Choroid plexus epithelial cell (primary cell): ENCODE results near the gene BTBD9.

Experiments used
- DNase-seq: peaks from one replicate; pipeline ENCODE4 v3.0.0-alpha.2; 2010; ENCODE audit warnings: low read depth
- H3K4me3 ChIP-seq: 2 replicates; pipeline ENCODE4 v1.5.1; 2011; ENCODE audit warnings: low read depth, mild to moderate bottlenecking, control low read depth, low read length, moderate library complexity
- TF ChIP-seq, protein P1 (sequence below): conservative IDR thresholded peaks from 2 replicates; pipeline ENCODE4 v1.5.1; 2011; ENCODE audit warnings: low read depth, mild to moderate bottlenecking, control low read depth, inconsistent platforms, low read length, moderate library complexity

Gene BTBD9

DNA sequence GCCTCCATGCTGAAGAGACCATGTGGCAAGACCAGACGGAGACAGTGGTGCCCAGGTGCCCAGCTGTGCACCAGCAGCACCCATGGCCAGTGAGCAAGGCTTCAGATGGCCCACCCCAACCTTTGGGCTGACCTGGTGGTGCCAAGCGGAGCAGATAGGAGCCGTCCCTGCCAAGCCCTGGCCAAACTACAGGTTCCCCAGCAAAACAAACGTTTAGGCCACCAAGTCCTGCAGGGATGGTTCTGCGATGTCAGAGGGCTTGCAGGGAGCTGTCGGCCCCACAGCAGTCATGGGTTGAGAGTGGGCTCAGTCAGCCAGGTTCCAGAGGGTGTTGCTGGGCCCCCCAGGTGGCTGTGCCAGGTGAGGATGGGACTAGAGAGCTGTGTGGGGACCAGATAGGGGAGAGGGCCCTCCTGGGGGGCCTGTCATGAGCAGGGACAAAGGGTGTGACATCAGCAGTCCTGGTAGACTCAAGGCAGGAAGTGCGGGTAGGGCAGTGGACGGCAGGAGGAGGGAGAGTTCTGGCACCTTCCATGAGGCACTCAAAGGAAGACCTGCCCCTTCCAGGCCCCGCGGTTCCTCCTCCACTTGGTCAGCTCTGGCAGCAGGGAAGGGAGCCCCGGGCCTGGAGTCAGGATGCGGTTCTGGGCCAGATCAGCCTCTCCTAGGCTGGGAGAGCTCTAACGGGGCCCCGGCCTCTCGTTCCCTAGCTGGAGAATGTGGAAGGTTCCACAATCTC lies 477.8 kb downstream of the BTBD9 start:
- TF ChIP-seq, protein P1, sequence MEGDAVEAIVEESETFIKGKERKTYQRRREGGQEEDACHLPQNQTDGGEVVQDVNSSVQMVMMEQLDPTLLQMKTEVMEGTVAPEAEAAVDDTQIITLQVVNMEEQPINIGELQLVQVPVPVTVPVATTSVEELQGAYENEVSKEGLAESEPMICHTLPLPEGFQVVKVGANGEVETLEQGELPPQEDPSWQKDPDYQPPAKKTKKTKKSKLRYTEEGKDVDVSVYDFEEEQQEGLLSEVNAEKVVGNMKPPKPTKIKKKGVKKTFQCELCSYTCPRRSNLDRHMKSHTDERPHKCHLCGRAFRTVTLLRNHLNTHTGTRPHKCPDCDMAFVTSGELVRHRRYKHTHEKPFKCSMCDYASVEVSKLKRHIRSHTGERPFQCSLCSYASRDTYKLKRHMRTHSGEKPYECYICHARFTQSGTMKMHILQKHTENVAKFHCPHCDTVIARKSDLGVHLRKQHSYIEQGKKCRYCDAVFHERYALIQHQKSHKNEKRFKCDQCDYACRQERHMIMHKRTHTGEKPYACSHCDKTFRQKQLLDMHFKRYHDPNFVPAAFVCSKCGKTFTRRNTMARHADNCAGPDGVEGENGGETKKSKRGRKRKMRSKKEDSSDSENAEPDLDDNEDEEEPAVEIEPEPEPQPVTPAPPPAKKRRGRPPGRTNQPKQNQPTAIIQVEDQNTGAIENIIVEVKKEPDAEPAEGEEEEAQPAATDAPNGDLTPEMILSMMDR, result no peak
- no peak overlapping the region for H3K4me3 ChIP-seq
- no peak for DNase-seq

DNA sequence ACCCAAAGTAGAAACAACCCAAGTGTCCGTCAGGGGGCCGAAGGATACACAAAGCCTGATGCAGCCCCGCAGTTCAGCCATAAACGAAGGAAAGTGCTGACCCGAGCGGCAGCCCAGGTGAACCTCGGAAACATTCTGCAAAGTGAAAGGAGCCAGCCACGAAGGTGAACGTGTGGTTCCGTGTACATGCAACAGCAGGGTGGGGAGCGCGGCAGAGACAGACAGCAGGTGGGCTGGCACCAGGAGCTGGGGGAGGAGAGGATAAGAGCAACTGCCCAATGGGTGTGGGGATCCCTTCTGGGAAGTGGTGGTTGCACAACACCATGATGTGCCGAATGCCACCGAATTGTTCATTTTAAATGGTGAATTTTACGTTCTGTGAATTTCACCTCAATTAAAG lies 478.4 kb downstream of the BTBD9 start:
- no peak for DNase-seq
- TF ChIP-seq, protein P1, result no peak
- H3K4me3 ChIP-seq, result no peak overlapping the region

DNA sequence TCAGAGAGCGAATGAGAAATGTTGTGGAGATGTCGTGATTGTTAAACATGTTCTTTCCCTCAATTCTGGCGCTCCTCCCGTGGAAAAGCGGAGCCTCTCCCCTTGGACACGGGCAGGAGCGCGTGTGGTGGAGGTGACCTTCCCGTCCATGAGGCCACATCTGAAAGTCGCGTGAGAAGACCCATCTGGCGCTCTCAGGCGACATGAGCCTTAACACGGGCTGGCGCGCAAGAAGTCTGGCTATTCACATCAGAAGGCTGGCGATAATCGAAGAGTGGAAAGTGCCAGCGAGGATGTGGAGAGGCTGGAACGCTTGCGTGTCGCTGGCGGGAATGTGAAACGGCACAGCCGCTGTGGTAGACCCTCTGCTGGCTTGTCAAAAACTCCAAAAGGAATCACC lies 478.9 kb downstream of the BTBD9 start:
- TF ChIP-seq, protein P1, result no peak
- H3K4me3 ChIP-seq, result no peak overlapping the region
- DNase-seq, result no peak

DNA sequence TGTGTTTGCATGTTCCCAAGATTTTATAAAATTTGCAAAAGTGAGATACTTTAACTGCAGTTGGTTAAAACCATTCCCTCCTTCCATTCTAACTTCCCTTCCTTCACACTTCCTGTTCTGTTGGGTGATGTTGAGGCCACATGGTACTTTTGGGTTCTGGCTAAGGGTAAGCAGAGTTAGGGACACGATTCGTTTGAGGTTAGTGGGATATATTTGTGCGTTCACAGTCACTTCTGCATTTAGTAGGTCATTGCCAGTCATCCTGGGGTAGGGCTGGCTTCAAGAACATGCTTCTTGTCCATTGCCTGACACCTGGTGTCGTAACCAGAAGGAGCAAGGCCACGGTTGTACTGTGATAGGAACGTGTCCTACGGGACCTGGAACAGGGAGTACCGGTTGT lies 480.1 kb downstream of the BTBD9 start:
- no peak for DNase-seq
- H3K4me3 ChIP-seq, result no peak overlapping the region
- TF ChIP-seq, protein P1, result no peak

DNA sequence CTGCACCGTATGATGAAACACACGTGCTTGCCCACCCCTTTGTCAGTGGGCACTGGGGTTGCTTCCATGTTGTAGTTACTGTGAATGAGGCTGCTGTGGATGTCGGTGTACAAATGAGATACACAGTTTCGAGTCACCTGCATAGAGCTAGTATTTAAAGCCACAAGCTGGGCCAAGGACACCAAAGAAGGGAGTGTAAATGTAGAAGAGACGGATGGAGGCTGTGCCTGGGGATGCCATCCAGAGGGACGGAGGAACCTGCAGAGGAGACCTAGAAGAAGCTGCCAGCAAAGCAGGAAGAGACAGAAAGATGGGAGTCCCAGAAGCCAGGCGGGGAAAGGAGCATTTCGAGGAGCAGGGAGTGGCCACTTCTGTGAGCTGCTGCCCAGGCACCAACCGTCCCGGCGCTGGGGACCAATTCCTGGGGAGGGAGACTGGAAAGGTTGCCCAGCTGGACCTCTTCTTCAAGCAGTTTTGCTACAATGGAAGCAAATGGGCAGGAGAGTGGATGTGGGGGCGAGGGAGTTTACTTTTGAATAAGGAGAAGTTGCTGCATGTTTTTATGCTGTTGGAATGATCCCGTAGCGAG lies 480.9 kb downstream of the BTBD9 start:
- H3K4me3 ChIP-seq, result no peak overlapping the region
- TF ChIP-seq, protein P1, result no peak
- no peak for DNase-seq

DNA sequence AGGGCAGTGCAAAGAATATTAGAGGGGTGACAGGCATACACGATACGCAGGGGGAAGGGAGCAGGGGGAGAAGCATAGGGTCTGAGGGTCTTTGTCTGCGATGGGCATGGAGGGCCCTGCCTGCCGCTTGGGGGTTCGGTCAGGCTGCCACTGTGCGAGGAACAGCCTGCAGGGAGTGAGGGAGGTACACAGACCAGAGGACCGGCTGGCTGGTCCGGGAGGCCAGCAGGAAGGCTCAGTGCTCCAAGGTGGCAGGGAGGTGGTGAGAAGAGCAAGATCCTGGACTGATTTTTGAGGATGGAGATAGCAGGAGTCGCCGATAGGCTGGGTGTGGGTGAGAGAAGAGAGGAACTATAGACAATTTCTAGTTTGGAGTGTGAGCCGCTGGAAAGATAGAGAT lies 481.8 kb downstream of the BTBD9 start:
- TF ChIP-seq, protein P1, result no peak
- H3K4me3 ChIP-seq, result no peak overlapping the region
- DNase-seq, result no peak
